BJ (cell line): Measurements from ENCODE around the gene VOPP1. TPM values are rescaled to one million over a fixed set of nuclear protein-coding genes. Genes with fewer than 3 reads are reported as not detected.
A peak's percentile ranks its signal among the peaks of the same experiment; 100 is the strongest.

Experiments used
- CTCF ChIA-PET: fragments of 350-600 bp; formaldehyde crosslinking; extraction: SDS; loops from one replicate; lab custom pipeline; 2021; ENCODE audit warnings: antibody characterized with exemption, inconsistent platforms; lab: Yijun Ruan, JAX
- POLR2A ChIA-PET: fragments of 300-600 bp; sonication (Branson Sonifier 250); formaldehyde crosslinking; extraction: SDS; loops from one replicate; lab custom pipeline; 2021; ENCODE audit warnings: antibody characterized with exemption; lab: Charles Lee
- DNase-seq: peaks from one replicate; pipeline ENCODE4 v3.0.0-alpha.2; 2011; ENCODE audit warnings: low read depth
- H3K27me3 ChIP-seq: 2 replicates; pipeline ENCODE4 v1.6.0; 2011; ENCODE audit warnings: low read length; ENCODE audit not compliant: control insufficient read depth, insufficient read depth
- H3K36me3 ChIP-seq: 2 replicates; pipeline ENCODE4 v1.5.1; 2011; ENCODE audit warnings: low read length; ENCODE audit not compliant: control insufficient read depth, insufficient read depth
- H3K4me3 ChIP-seq: 2 replicates; pipeline ENCODE4 v1.5.1; 2011; ENCODE audit warnings: low read depth, mild to moderate bottlenecking, control low read depth, low read length
- polyA plus RNA-seq: library from polyadenylated mRNA; depleted of rRNA; stranded (reverse); fragments of >200 nt; gene quantifications from 2 replicates; pipeline ENCODE4 v1.2.3, GENCODE V29; 2011; rRNA removed
- TF ChIP-seq, protein P1 (sequence below): IDR thresholded peaks from 2 replicates; pipeline ENCODE4 v1.5.1; 2011; ENCODE audit warnings: low read depth, mild to moderate bottlenecking, control low read depth, inconsistent platforms, low read length, moderate library complexity; ENCODE audit not compliant: insufficient read depth

Gene VOPP1
- polyA plus RNA-seq, 1 experiment = 83.7 TPM

DNA sequence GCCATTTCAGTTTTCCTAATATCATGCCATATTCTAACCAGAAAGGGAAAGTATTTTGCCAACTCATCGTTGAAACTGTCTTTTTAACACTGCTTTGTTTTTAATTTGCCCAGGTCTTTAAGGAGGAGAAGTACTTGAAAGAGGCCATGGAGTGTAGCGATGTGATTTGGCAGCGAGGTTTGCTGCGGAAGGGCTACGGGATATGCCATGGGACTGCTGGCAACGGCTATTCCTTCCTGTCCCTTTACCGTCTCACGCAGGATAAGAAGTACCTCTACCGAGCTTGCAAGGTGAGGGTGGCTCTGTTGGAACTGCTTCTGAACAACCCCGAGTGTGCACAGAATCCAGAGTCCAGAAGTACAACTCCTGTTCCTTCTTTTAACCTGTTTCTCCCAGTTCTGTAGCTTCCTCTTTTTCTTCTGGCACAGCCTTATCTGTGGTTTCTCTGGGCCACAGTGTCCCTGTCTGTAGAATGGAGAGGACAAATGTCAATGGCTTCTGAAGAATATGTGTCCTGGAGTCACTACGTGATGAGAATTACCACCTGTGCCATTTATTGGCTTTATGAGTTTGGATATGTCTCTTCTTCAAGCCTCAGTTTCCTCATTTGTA lies 147.1 kb downstream of the VOPP1 start:
- DNase-seq = no peak
- ChIA-PET CTCF (interaction anchor here (1.2 to 1.4 kb wide), 2 partner anchors 10 to 16 kb away, joined by 4 to 7 read pairs; no protein-coding TSS in a partner anchor), POLR2A (no interaction called here)
- Histone ChIP-seq H3K36me3 (peaks cover 7% of the 10 kb centered on the region), H3K4me3 (no peak overlapping the region), H3K27me3 (no peaks in the 10 kb centered on the region; the same call in 1 of the 2 replicates)
- TF ChIP-seq, protein P1, sequence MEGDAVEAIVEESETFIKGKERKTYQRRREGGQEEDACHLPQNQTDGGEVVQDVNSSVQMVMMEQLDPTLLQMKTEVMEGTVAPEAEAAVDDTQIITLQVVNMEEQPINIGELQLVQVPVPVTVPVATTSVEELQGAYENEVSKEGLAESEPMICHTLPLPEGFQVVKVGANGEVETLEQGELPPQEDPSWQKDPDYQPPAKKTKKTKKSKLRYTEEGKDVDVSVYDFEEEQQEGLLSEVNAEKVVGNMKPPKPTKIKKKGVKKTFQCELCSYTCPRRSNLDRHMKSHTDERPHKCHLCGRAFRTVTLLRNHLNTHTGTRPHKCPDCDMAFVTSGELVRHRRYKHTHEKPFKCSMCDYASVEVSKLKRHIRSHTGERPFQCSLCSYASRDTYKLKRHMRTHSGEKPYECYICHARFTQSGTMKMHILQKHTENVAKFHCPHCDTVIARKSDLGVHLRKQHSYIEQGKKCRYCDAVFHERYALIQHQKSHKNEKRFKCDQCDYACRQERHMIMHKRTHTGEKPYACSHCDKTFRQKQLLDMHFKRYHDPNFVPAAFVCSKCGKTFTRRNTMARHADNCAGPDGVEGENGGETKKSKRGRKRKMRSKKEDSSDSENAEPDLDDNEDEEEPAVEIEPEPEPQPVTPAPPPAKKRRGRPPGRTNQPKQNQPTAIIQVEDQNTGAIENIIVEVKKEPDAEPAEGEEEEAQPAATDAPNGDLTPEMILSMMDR = no peak

GRCh38 chr7:55423891-55424290 lies 148.4 kb downstream of the VOPP1 start:
- H3K4me3 ChIP-seq = no peak overlapping the region
- peaks cover 7% of the 10 kb centered on the region for H3K36me3 ChIP-seq
- TF ChIP-seq, protein P1 = no peak
- H3K27me3 ChIP-seq = no peaks in the 10 kb centered on the region; the same call in 1 of the 2 replicates
- ChIA-PET CTCF (interaction anchor here (0.9 to 1.8 kb wide), 7 partner anchors 8 to 170 kb away, joined by 3 to 8 read pairs (median 4); no protein-coding TSS in a partner anchor), POLR2A (interaction anchor here (0.6 kb wide), 1 partner anchor 20 kb away, joined by 4 read pairs; no protein-coding TSS in a partner anchor)
- DNase-seq = no peak

- POLR2A ChIA-PET = interaction anchor here (0.6 kb wide), 1 partner anchor 21 kb away, joined by 4 read pairs; no protein-coding TSS in a partner anchor
- H3K36me3 ChIP-seq = peaks cover 7% of the 10 kb centered on the region
- no peak overlapping the region for H3K4me3 ChIP-seq
- CTCF ChIA-PET = interaction anchor here (0.9 to 1.8 kb wide), 8 partner anchors 8 to 170 kb away, joined by 3 to 8 read pairs (median 4); no protein-coding TSS in a partner anchor
- no peak for DNase-seq
- H3K27me3 ChIP-seq = no peaks in the 10 kb centered on the region; the same call in 1 of the 2 replicates
- TF ChIP-seq, protein P1 = peak; percentile 26
Measured at GRCh38 chr7:55423277-55423711, 149.0 kb downstream of the VOPP1 start.

Other genes with a start within 250 kb of the VOPP1 start
- gene LANCL2, start 207.2 kb downstream of the VOPP1 start, polyA plus RNA-seq = 26.8 and 30.2 TPM in 2 replicates